K562 (cell line): ENCODE results near the gene KIF9. TPM values are rescaled to one million over a fixed set of nuclear protein-coding genes. Genes with fewer than 3 reads are reported as not detected.
A peak's percentile ranks its signal among the peaks of the same experiment; 100 is the strongest.

ENCODE experiments used
- ATAC-seq: fragments of 200-7000 bp; cut with Tn5 transposase; 3 replicates; pipeline ENCODE4 v1.9.1; 2020; ENCODE audit warnings: moderate library complexity
- BruUV-seq: library from RNA; stranded (reverse); fragments of 400-500 nt; replicated peaks from 2 replicates; lab custom pipeline; 2021; lab: Mats Ljungman, UMichigan
- CTCF ChIA-PET: fragments of 300-600 bp; formaldehyde crosslinking; extraction: SDS; loops from one replicate; lab custom pipeline; 2021; ENCODE audit warnings: low intra/inter-chr PET ratio; lab: Yijun Ruan, JAX
- POLR2A ChIA-PET: fragments of 300-600, 350-650 bp; sonication (Branson Sonifier 250); formaldehyde crosslinking; extraction: SDS; loops from one replicate; lab custom pipeline; 2021; ENCODE audit warnings: antibody characterized with exemption, inconsistent platforms; lab: Yijun Ruan, JAX
- DNase-seq, 4 experiments: peaks; one replicate each; pipeline versions ENCODE4 v3.0.0 to v3.0.0-alpha.2; 2011 to 2018; ENCODE audit warnings: low spot score in 3 of 4, mixed read lengths in 3 of 4; ENCODE audit errors: extremely low read depth in 1 of 4
- FAIRE-seq: peaks from 2 replicates; lab custom pipeline; 2011; peaks lifted over from hg19 to GRCh38; lab: Jason Lieb, UNC
- H2AFZ ChIP-seq: 2 replicates; pipeline ENCODE4 v1.6.0; 2011; ENCODE audit warnings: low read depth, low read length, control low read depth, inconsistent platforms
- H3K27ac ChIP-seq: fragments of 200-600 bp; 3 replicates; pipeline ENCODE4 v1.8.0; 2011; ENCODE audit warnings: low read depth, mild to moderate bottlenecking, control low read depth, inconsistent platforms, low read length, moderate library complexity, mixed read lengths; ENCODE audit errors: extremely low read depth
- H3K27me3 ChIP-seq, 2 experiments: fragments of 300-600 bp in 1 of 2; 2 replicates in 1 of 2; 3 replicates in 1 of 2; pipeline versions ENCODE4 v1.6.0 to v1.8.0; 2011; ENCODE audit warnings: inconsistent platforms in 2 of 2, low read length in 2 of 2, mild to moderate bottlenecking in 1 of 2, mixed read lengths in 1 of 2, moderate library complexity in 1 of 2; ENCODE audit not compliant: control insufficient read depth in 2 of 2, insufficient read depth in 2 of 2
- H3K36me3 ChIP-seq: fragments of 300-600 bp; 3 replicates; pipeline ENCODE4 v1.8.0; 2011; ENCODE audit warnings: mild to moderate bottlenecking, low read length, inconsistent platforms; ENCODE audit not compliant: control insufficient read depth, insufficient read depth
- H3K4me1 ChIP-seq, 2 experiments: fragments of 200-600 bp in 1 of 2; replicated peaks in 1 of 2; 2 replicates in 1 of 2; 3 replicates in 1 of 2; pipeline versions ENCODE4 v1.5.1 to v1.8.0; 2011; ENCODE audit warnings: inconsistent platforms in 2 of 2, low read length in 2 of 2, mild to moderate bottlenecking in 1 of 2, mixed read lengths in 1 of 2, moderate library complexity in 1 of 2; ENCODE audit not compliant: control insufficient read depth in 2 of 2, insufficient read depth in 2 of 2
- H3K4me2 ChIP-seq: 2 replicates; pipeline ENCODE4 v1.6.1; 2011; ENCODE audit warnings: low read length, control low read depth, inconsistent platforms, mixed read lengths; ENCODE audit not compliant: insufficient read depth
- H3K4me3 ChIP-seq: fragments of 200-600 bp; sonication (generic), shearing (Covaris generic); 2 replicates; pipeline ENCODE4 v1.5.1; 2016; ENCODE audit warnings: control low read depth, inconsistent platforms
- H3K79me2 ChIP-seq: fragments of 200-600 bp; 3 replicates; pipeline ENCODE4 v1.8.0; 2011; ENCODE audit warnings: low read length, inconsistent platforms; ENCODE audit not compliant: control insufficient read depth, insufficient read depth
- H3K9ac ChIP-seq, 2 experiments: 2 replicates each; pipeline versions ENCODE4 v1.6.0 to v1.6.1; 2011; ENCODE audit warnings: low read depth in 2 of 2, low read length in 2 of 2, control low read depth in 1 of 2, inconsistent platforms in 1 of 2, mild to moderate bottlenecking in 1 of 2, mixed read lengths in 1 of 2; ENCODE audit not compliant: insufficient read depth in 1 of 2
- H3K9me1 ChIP-seq: one replicate; pipeline ENCODE4 v1.6.0; 2011; ENCODE audit warnings: inconsistent platforms, mild to moderate bottlenecking, low read length, moderate library complexity; ENCODE audit not compliant: control insufficient read depth, insufficient read depth
- H3K9me3 ChIP-seq: replicated peaks from 2 replicates; pipeline ENCODE4 v1.5.1; 2011; ENCODE audit warnings: low read depth, low read length, inconsistent platforms; ENCODE audit not compliant: control insufficient read depth, insufficient read depth
- H4K20me1 ChIP-seq: replicated peaks from 2 replicates; pipeline ENCODE4 v1.6.1; 2011; ENCODE audit warnings: low read length, inconsistent platforms, mixed read lengths; ENCODE audit not compliant: control insufficient read depth, insufficient read depth
- ARNT ChIP-seq, 2 experiments: fragments of 450-650 bp; IDR thresholded peaks; 2 replicates each; pipeline ENCODE4 v1.6.1; 2016; ENCODE audit warnings: mild to moderate bottlenecking in 1 of 2
- KDM4B ChIP-seq, 2 experiments: fragments of 450-650 bp in 1 of 2; sonication (generic) in 1 of 2; IDR thresholded peaks; 2 replicates each; pipeline ENCODE4 v1.6.1; 2016 to 2017; ENCODE audit warnings: borderline replicate concordance in 2 of 2, antibody characterized with exemption in 1 of 2, low read depth in 1 of 2, mild to moderate bottlenecking in 1 of 2
- MAFF ChIP-seq: IDR thresholded peaks from 2 replicates; pipeline ENCODE4 v1.6.1; 2012; ENCODE audit warnings: low read length, improper control_type of control experiment
- MEIS2 ChIP-seq: fragments of 450-650 bp; IDR thresholded peaks from 2 replicates; pipeline ENCODE4 v1.6.1; 2014; ENCODE audit warnings: mild to moderate bottlenecking; ENCODE audit not compliant: partially characterized antibody
- NFIC ChIP-seq: fragments of 450-650 bp; IDR thresholded peaks from 2 replicates; pipeline ENCODE4 v1.6.1; 2017; ENCODE audit warnings: mild to moderate bottlenecking, inconsistent platforms
- PKNOX1 ChIP-seq: fragments of 450-650 bp; IDR thresholded peaks from 2 replicates; pipeline ENCODE4 v1.6.1; 2016
- RBM34 ChIP-seq: fragments of 200-400 bp; formaldehyde crosslinking; IDR thresholded peaks from 2 replicates; pipeline ENCODE4 v1.6.1; 2018; ENCODE audit warnings: low read length, borderline replicate concordance; ENCODE audit not compliant: insufficient read depth
- WGBS: fragments of 100-300 bp; shearing (Covaris generic); methylation state at CpG from one replicate; pipeline ENCODE4 v1.1.6; 2016; ENCODE audit warnings: low coverage, mixed read lengths; ENCODE audit not compliant: insufficient coverage; ENCODE audit errors: missing lambda C conversion rate; 5-methylcytosine and 5-hydroxymethylcytosine counted together
- in situ Hi-C: fragments of 300-500 bp; cut with MboI; formaldehyde crosslinking; loops from 4 replicates; pipeline ENCODE4 v1.15.0; 2018; ENCODE audit warnings: inconsistent platforms, mixed read lengths
- intact Hi-C: fragments of 100-400 bp; cut with micrococcal nuclease; formaldehyde crosslinking; loops from 2 replicates; pipeline ENCODE4 v1.14.2; 2022
- polyA plus RNA-seq, 8 experiments: library from polyadenylated mRNA; depleted of rRNA in 4 of 8; stranded (reverse) in 5 of 8; unstranded in 3 of 8; fragments of >200 nt; fragmentation: Nextera tagmentation in 2 of 8; fragmentation: Illumina TruSeq in 1 of 8; extraction: Ambion mirVana in 2 of 8; extraction: Trizol in 1 of 8; gene quantifications; 2 replicates each; pipeline versions ENCODE4 v1.2.1 to v1.2.3, GENCODE V29; 2011 to 2014; ENCODE audit warnings: inconsistent platforms in 1 of 8, missing spikeins in 1 of 8
- total RNA-seq, 7 experiments: library from RNA; depleted of rRNA in 6 of 7; stranded (reverse); fragments of >200 nt in 6 of 7; fragmentation: Illumina TruSeq in 2 of 7; extraction: Trizol in 2 of 7; gene quantifications; 2 replicates each; pipeline versions ENCODE4 v1.2.1 to v1.2.3, GENCODE V29; 2011 to 2021; ENCODE audit warnings: low replicate concordance in 1 of 7

KIF9 gene
- total and polyA plus RNA-seq, 9 of the 15 experiments (the other 6 are each of a cell fraction or from before 2014, with no cell fraction given), result 16.9 to 56.9 (median 25.0) TPM

- in situ Hi-C loops, result no loop called here
- no peaks in the 10 kb centered on the region for H3K9me1 ChIP-seq
- H3K79me2 ChIP-seq, result no peaks in the 10 kb centered on the region
- H3K9me3 ChIP-seq, result no peaks in the 10 kb centered on the region
- H2AFZ ChIP-seq, result no peak overlapping the region
- FAIRE-seq (no peak), DNase-seq (no peak), ATAC-seq (no peak)
- H3K27me3 ChIP-seq, result no peaks in the 10 kb centered on the region
- WGBS, result 14% methylated on average over 3 of the region's 3 CpGs
- H3K27ac ChIP-seq, result no peak overlapping the region
- POLR2A ChIA-PET, result no interaction called here
- no peaks in the 10 kb centered on the region for H3K36me3 ChIP-seq
- intact Hi-C loops, result no loop called here
- H4K20me1 ChIP-seq, result no peaks in the 10 kb centered on the region
- no TSS peak for BruUV-seq
- CTCF ChIA-PET, result no interaction called here
- no peak overlapping the region for H3K4me2 ChIP-seq
- no peak overlapping the region for H3K4me3 ChIP-seq
- H3K4me1 ChIP-seq, result peaks cover 0 to 3% of the 10 kb centered on the region in 2 experiments; a peak in 1 of 5 replicates
- TF ChIP-seq MAFF (no peak), MEIS2 (peak; percentile 44), PKNOX1 (peak; percentile 78)
- TF ChIP-seq, all 486 proteins: peak for 2
- no peak overlapping the region for H3K9ac ChIP-seq
These were observed 80.1 kb downstream of the KIF9 start for GRCh38 chr3:47202542-47202941.

DNA sequence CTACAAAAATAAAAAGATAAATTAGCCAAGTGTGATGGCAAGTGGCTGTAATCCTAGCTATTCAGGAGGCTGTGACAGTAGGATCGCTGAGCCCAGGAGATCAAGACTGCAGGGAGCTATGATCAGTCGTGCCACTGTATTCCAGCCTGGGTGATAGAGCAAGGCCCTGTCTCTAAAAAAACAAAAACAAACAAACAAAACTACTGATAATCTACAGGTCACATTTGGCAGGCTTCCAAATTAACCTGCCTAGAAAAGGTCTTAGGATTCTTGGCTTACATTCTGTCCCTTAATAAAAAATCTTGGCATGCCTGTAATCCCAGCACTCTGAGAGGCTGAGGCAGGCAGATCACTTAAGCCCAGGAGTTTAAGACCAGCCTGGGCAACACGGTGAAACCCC lies 85.3 kb downstream of the KIF9 start:
- no peak overlapping the region for H2AFZ ChIP-seq
- DNase-seq, result no peak
- H3K4me1 ChIP-seq, result peaks cover 0 to 3% of the 10 kb centered on the region in 2 experiments; a peak in 2 of 5 replicates
- H3K79me2 ChIP-seq, result no peaks in the 10 kb centered on the region
- H3K27me3 ChIP-seq, result no peaks in the 10 kb centered on the region
- no peak overlapping the region for H3K27ac ChIP-seq
- no peaks in the 10 kb centered on the region for H3K9me1 ChIP-seq
- no peaks in the 10 kb centered on the region for H3K36me3 ChIP-seq
- no TSS peak for BruUV-seq
- no peak for FAIRE-seq
- in situ Hi-C loops (no loop called here), intact Hi-C loops (no loop called here)
- TF ChIP-seq NFIC (peak; percentile 88), KDM4B (IDR thresholded peaks at IDR 0.05; ENCODE audit: borderline replicate concordance in 2 of 2, low read depth in 1 of 2) (no peak), RBM34 (no peak), ARNT (IDR thresholded peaks at IDR 0.05) (no peak)
- WGBS, result 22% methylated on average over 3 of the region's 3 CpGs
- peaks cover 8% of the 10 kb centered on the region; the same call in 1 of the 2 replicates for H3K9me3 ChIP-seq
- no peak overlapping the region for H3K4me2 ChIP-seq
- 0 out of 4 replicates have a peak overlapping the region, but pooled peaks of 1 of the 2 experiments have one; percentile 31 for H3K9ac ChIP-seq
- no peaks in the 10 kb centered on the region for H4K20me1 ChIP-seq
- no peak for ATAC-seq
- H3K4me3 ChIP-seq, result no peak overlapping the region
- ChIA-PET CTCF (no interaction called here), POLR2A (no interaction called here)
